H9 (cell line): ENCODE results near the gene PNRC2. TPM values are rescaled to one million over a fixed set of nuclear protein-coding genes. Genes with fewer than 3 reads are reported as not detected.

Experiments used
- DNase-seq: peaks from one replicate; pipeline ENCODE4 v3.0.0-alpha.2; 2017
- H2AFZ ChIP-seq: one replicate; pipeline ENCODE4 v1.6.1; 2013; ENCODE audit warnings: mild to moderate bottlenecking, low read length, control low read depth, moderate library complexity
- H2AK5ac ChIP-seq: 2 replicates; pipeline ENCODE4 v1.6.1; 2013; ENCODE audit warnings: low read length, control low read depth, mixed read lengths; ENCODE audit not compliant: insufficient read length
- H2BK120ac ChIP-seq: one replicate; pipeline ENCODE4 v1.6.1; 2013; ENCODE audit warnings: low read depth, mild to moderate bottlenecking, low read length, control low read depth, inconsistent platforms; ENCODE audit not compliant: poor library complexity, severe bottlenecking
- H2BK12ac ChIP-seq: 2 replicates; pipeline ENCODE4 v1.6.1; 2013; ENCODE audit warnings: low read length, control low read depth, mixed read lengths, low read depth; ENCODE audit not compliant: insufficient read length
- H2BK15ac ChIP-seq: 2 replicates; pipeline ENCODE4 v1.6.1; 2013; ENCODE audit warnings: low read depth, low read length, control low read depth
- H2BK20ac ChIP-seq: one replicate; pipeline ENCODE4 v1.6.1; 2013; ENCODE audit warnings: low read depth, mild to moderate bottlenecking, low read length, control low read depth, inconsistent platforms; ENCODE audit not compliant: poor library complexity, severe bottlenecking
- H2BK5ac ChIP-seq: 2 replicates; pipeline ENCODE4 v1.6.1; 2013; ENCODE audit warnings: low read length, control low read depth, mixed read lengths; ENCODE audit not compliant: insufficient read length
- H3K14ac ChIP-seq: 2 replicates; pipeline ENCODE4 v1.6.1; 2013; ENCODE audit warnings: low read length, control low read depth; ENCODE audit not compliant: insufficient read depth
- H3K18ac ChIP-seq: 2 replicates; pipeline ENCODE4 v1.6.1; 2013; ENCODE audit warnings: low read depth, mild to moderate bottlenecking, mixed read lengths, low read length, control low read depth; ENCODE audit not compliant: insufficient read length
- H3K23ac ChIP-seq: 2 replicates; pipeline ENCODE4 v1.6.1; 2013; ENCODE audit warnings: low read length, control low read depth, mixed read lengths, low read depth; ENCODE audit not compliant: insufficient read length
- H3K23me2 ChIP-seq: 2 replicates; pipeline ENCODE4 v1.6.1; 2013; ENCODE audit warnings: low read depth, mild to moderate bottlenecking, mixed read lengths, low read length, control low read depth; ENCODE audit not compliant: insufficient read length, poor library complexity, severe bottlenecking
- H3K27ac ChIP-seq: 2 replicates; pipeline ENCODE4 v1.5.1; 2013; ENCODE audit warnings: low read length, control low read depth, mixed read lengths, low read depth; ENCODE audit not compliant: insufficient read length
- H3K27me3 ChIP-seq: 2 replicates; pipeline ENCODE4 v1.6.1; 2013; ENCODE audit warnings: low read length, control low read depth, inconsistent platforms; ENCODE audit not compliant: insufficient read depth
- H3K4ac ChIP-seq: 2 replicates; pipeline ENCODE4 v1.6.1; 2013; ENCODE audit warnings: low read depth, mild to moderate bottlenecking, control low read depth, inconsistent platforms, low read length, moderate library complexity
- H3K4me1 ChIP-seq: 2 replicates; pipeline ENCODE4 v1.6.1; 2013; ENCODE audit warnings: low read length, control low read depth, inconsistent platforms; ENCODE audit not compliant: insufficient read depth
- H3K4me2 ChIP-seq: 2 replicates; pipeline ENCODE4 v1.6.1; 2013; ENCODE audit warnings: low read length, control low read depth, mixed read lengths; ENCODE audit not compliant: insufficient read length, insufficient read depth
- H3K56ac ChIP-seq: 2 replicates; pipeline ENCODE4 v1.6.1; 2013; ENCODE audit warnings: low read depth, mild to moderate bottlenecking, mixed read lengths, low read length, control low read depth; ENCODE audit not compliant: insufficient read length
- H3K79me1 ChIP-seq: 2 replicates; pipeline ENCODE4 v1.6.1; 2013; ENCODE audit warnings: low read depth, mild to moderate bottlenecking, moderate library complexity, low read length, control low read depth, inconsistent platforms; ENCODE audit not compliant: insufficient read depth, poor library complexity, severe bottlenecking
- H3K79me2 ChIP-seq: 2 replicates; pipeline ENCODE4 v1.6.1; 2013; ENCODE audit warnings: low read length, control low read depth, inconsistent platforms; ENCODE audit not compliant: insufficient read depth
- H3K9ac ChIP-seq: 2 replicates; pipeline ENCODE4 v1.6.1; 2013; ENCODE audit warnings: low read length, control low read depth, mixed read lengths; ENCODE audit not compliant: insufficient read length; ENCODE audit errors: extremely low read depth
- H3K9me3 ChIP-seq: one replicate; pipeline ENCODE4 v1.6.1; 2013; ENCODE audit warnings: low read depth, low read length, inconsistent platforms; ENCODE audit not compliant: control insufficient read depth
- H3T11ph ChIP-seq: one replicate; pipeline ENCODE4 v1.6.1; 2013; ENCODE audit warnings: mild to moderate bottlenecking, low read length, control low read depth, inconsistent platforms
- H4K20me1 ChIP-seq: one replicate; pipeline ENCODE4 v1.6.1; 2013; ENCODE audit not compliant: control insufficient read depth, insufficient read length, insufficient read depth
- H4K5ac ChIP-seq: 2 replicates; pipeline ENCODE4 v1.6.1; 2013; ENCODE audit warnings: low read depth, mild to moderate bottlenecking, mixed read lengths, low read length, control low read depth; ENCODE audit not compliant: insufficient read length
- H4K8ac ChIP-seq: replicated peaks from 2 replicates; pipeline ENCODE4 v1.6.1; 2013; ENCODE audit warnings: low read length, control low read depth, mixed read lengths, low read depth; ENCODE audit not compliant: insufficient read length
- H4K91ac ChIP-seq: 2 replicates; pipeline ENCODE4 v1.6.1; 2013; ENCODE audit warnings: low read depth, mild to moderate bottlenecking, moderate library complexity, mixed read lengths, low read length, control low read depth; ENCODE audit not compliant: insufficient read length
- H3K27ac Mint-ChIP-seq, 3 experiments: 2 replicates in 2 of 3; 3 replicates in 1 of 3; pipeline ENCODE4 v1.8.0; 2020 to 2021; ENCODE audit warnings: mixed read lengths in 3 of 3, mild to moderate bottlenecking in 1 of 3, moderate library complexity in 1 of 3
- H3K27me3 Mint-ChIP-seq: 2 replicates; pipeline ENCODE4 v1.8.0; 2021; ENCODE audit warnings: low read depth, mild to moderate bottlenecking, moderate library complexity, mixed read lengths
- H3K36me3 Mint-ChIP-seq, 3 experiments: 2 replicates in 2 of 3; 3 replicates in 1 of 3; pipeline ENCODE4 v1.8.0; 2020 to 2021; ENCODE audit warnings: low read depth in 3 of 3, mixed read lengths in 3 of 3; ENCODE audit not compliant: insufficient read depth in 1 of 3
- H3K4me1 Mint-ChIP-seq, 2 experiments: 2 replicates each; pipeline ENCODE4 v1.8.0; 2020; ENCODE audit warnings: mixed read lengths in 2 of 2
- H3K4me3 Mint-ChIP-seq, 2 experiments: 2 replicates in 1 of 2; 3 replicates in 1 of 2; pipeline ENCODE4 v1.8.0; 2020 to 2021; ENCODE audit warnings: mild to moderate bottlenecking in 2 of 2, mixed read lengths in 2 of 2, moderate library complexity in 1 of 2
- H3K9me3 Mint-ChIP-seq, 2 experiments: 2 replicates in 1 of 2; 3 replicates in 1 of 2; pipeline ENCODE4 v1.8.0; 2020; ENCODE audit warnings: mild to moderate bottlenecking in 2 of 2, mixed read lengths in 2 of 2, moderate library complexity in 1 of 2
- WGBS: extraction: QIAGEN DNeasy Blood & Tissue Kit; methylation state at CpG from one replicate; pipeline ENCODE4 v1.1.7; 2013; ENCODE audit warnings: missing lambda C conversion rate, low lambda C conversion rate, mixed read lengths; ENCODE audit not compliant: insufficient read length; ENCODE audit errors: extremely low coverage; 5-methylcytosine and 5-hydroxymethylcytosine counted together
- total RNA-seq: library from RNA; stranded (reverse); gene quantifications from 2 replicates; pipeline ENCODE4 v1.2.1, GENCODE V29; 2021
- TF ChIP-seq, protein P1 (sequence below): fragments of 200-600 bp; sonication (generic); conservative IDR thresholded peaks from 3 replicates; pipeline ENCODE4 v1.8.0; 2021; ENCODE audit warnings: antibody characterized with exemption, mild to moderate bottlenecking

Gene PNRC2
- total RNA-seq, 1 experiment from 2014 or later: 87.6 TPM

DNA sequence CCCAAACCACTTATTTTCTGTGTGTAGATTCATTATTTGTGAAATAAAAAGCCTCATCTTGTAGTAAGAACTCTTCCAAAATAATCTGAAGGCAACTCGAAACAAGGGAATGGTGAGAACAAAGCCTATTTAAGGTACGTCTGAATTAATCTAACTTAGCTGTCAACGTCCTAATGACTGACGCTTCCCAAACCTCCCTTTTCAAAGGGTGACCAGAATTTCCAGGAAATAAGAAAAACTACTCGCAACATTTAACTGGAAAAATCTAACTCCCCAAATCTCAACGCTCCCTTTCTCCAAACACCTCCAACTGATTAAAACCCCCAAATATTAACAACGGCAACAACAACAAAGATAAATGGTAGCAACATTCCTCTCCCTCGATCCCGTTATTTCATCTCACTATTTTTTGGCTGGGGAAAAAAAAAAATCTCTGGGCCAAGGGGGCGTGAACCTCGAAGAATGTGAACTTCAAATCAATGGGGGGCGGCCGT, 19.8 kb downstream of the PNRC2 start:
- Histone ChIP-seq H2BK120ac (peak overlapping the region; percentile 38), H2BK15ac (no peak overlapping the region), H3K27ac (no peak overlapping the region), H2BK5ac (no peak overlapping the region), H3K4me2 (peak overlapping the region; percentile 70), H2AFZ (no peak overlapping the region), H3K79me1 (no peaks in the 10 kb centered on the region), H3K9ac (peak overlapping the region; percentile 98), H3K14ac (peak overlapping the region; percentile 100; the same call in 1 of the 2 replicates), H4K91ac (peak overlapping the region; percentile 98), H2AK5ac (no peak overlapping the region), H3K4ac (peak overlapping the region; percentile 57; the same call in 1 of the 2 replicates), H3K27me3 (no peaks in the 10 kb centered on the region), H4K20me1 (no peaks in the 10 kb centered on the region), H2BK12ac (no peak overlapping the region), H3K4me1 (peaks cover 2% of the 10 kb centered on the region; the same call in 1 of the 2 replicates), H3K23me2 (no peaks in the 10 kb centered on the region), H2BK20ac (no peak overlapping the region), H3T11ph (no peak overlapping the region), H3K9me3 (no peaks in the 10 kb centered on the region), H3K23ac (no peak overlapping the region), H3K18ac (no peak overlapping the region), H4K5ac (no peak overlapping the region), H3K56ac (no peak overlapping the region), H4K8ac (no peak overlapping the region), H3K79me2 (peaks cover 49% of the 10 kb centered on the region)
- Mint-ChIP-seq H3K36me3 (peaks cover 23 to 50% (median 48%) of the 10 kb centered on the region in 3 experiments), H3K4me1 (peaks cover 37 to 55% of the 10 kb centered on the region in 2 experiments), H3K27me3 (peaks cover 1% of the 10 kb centered on the region; the same call in 1 of the 2 replicates), H3K27ac (peak overlapping the region; percentile 86 to 97 (median 95); a peak in 6 of 7 replicates), H3K4me3 (peak overlapping the region; percentile 92 to 94), H3K9me3 (peaks cover 0 to 3% of the 10 kb centered on the region in 2 experiments; a peak in 1 of 5 replicates)
- no peak for DNase-seq
- WGBS: no CpG with 5 or more reads among the region's 13 CpGs
- TF ChIP-seq, protein P1, sequence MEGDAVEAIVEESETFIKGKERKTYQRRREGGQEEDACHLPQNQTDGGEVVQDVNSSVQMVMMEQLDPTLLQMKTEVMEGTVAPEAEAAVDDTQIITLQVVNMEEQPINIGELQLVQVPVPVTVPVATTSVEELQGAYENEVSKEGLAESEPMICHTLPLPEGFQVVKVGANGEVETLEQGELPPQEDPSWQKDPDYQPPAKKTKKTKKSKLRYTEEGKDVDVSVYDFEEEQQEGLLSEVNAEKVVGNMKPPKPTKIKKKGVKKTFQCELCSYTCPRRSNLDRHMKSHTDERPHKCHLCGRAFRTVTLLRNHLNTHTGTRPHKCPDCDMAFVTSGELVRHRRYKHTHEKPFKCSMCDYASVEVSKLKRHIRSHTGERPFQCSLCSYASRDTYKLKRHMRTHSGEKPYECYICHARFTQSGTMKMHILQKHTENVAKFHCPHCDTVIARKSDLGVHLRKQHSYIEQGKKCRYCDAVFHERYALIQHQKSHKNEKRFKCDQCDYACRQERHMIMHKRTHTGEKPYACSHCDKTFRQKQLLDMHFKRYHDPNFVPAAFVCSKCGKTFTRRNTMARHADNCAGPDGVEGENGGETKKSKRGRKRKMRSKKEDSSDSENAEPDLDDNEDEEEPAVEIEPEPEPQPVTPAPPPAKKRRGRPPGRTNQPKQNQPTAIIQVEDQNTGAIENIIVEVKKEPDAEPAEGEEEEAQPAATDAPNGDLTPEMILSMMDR: no peak
